Melanocyte of skin (primary cell): ENCODE results near the gene TLL2. TPM values are rescaled to one million over a fixed set of nuclear protein-coding genes. Genes with fewer than 3 reads are reported as not detected.

Source experiments
- total RNA-seq, 2 donors: library from RNA; depleted of rRNA; stranded (reverse); fragments of >200 nt; gene quantifications; 2 replicates each; pipeline ENCODE4 v1.2.3, GENCODE V29; 2012

The TLL2 gene
- total RNA-seq, result under 1 TPM; 0.33 to 0.34 TPM

DNA sequence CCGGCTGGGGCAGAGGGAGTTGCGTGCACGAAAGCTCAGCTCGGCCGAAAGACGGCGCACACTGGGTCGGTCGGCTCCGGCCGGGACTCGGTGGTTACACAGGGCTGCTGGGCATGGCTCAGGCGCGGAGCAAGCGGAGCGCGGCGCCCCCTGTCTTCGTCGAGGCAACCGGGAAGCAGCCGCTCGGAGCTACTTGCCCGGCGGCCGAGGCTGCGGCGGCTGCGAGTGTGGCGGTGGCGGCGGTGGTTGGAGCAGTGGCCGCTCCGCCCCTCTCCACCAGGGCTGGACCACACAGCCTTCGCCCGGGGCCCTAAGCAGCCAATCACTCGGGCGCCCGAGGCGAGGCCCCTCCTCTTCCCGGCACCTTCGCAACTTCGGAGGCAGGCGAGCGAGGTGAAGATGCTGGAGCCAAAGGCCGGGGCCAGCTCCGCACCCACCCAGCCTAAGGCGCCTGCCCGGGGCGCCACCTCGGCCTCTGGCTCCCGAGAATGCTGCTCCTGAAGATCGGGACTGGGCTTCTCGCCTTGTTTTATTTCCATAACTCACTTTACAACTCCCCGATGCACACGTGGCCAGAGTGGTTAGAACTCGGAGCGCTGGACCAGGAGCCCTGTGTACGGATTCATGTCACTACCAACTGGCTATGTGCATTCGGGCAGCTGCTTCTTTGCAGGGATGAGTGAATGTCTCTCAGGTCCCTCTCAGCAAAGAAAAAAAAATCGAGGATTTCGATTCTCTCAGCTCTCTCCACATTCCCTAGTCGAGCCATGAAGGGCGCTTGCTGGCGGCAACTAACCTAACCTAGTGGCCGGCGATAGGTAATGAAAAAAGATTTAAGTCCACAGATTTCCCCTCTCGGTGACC is at the start of gene TLL2:
TSS of gene TLL2 (minus strand) at position 229 of the 864 bp plus-strand sequence. CDS start 241 bp downstream, outside the sequence.

DNA sequence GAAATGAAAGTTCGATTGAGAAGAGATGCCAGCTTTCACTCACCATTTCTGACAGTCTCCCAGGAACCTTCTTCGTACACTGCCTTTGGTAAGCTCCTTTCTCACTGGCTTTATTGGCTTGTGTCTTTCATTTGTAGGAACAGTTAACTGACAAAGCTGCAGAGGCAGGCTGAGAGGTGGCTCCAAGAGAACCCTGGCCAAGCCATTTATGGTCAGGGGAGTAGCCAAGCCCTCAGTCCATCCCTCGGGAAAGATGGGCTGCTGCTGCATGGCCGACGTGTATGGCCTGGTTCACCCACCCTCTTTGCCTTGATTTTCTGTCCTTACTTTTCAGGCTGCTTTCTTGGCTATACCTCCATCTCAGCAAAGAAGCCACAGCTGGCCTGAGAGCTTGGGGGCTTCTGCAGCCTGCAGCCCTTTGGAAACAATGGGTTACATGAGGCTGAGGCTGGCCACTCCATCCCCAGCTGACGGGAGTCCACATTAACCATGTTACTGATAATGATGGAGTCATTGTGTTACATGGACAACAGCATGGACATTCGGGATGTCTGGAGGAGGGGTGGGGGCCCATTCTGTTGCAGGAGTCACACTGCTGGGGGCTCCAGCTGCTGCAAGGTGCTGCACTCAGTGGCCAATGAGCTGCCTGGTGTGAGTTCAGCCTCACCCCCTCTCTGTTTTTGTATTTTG is 154.7 kb downstream of the TLL2 start, which contains the start of gene OPALIN:
TSS of gene OPALIN (minus strand) at position 152 of the 690 bp plus-strand sequence. CDS start at position 46, 106 bp downstream.

Other genes with a start within 250 kb of the TLL2 start
- gene BLNK, start 242.4 kb downstream of the TLL2 start, total RNA-seq, result not detected
- gene DNTT, start 209.5 kb downstream of the TLL2 start, total RNA-seq, result not detected
- not detected for gene OPALIN, start 154.9 kb downstream of the TLL2 start, total RNA-seq
- 10 to 100 TPM; 52.7 to 78.9 TPM for gene TM9SF3, start 73.1 kb upstream of the TLL2 start, total RNA-seq
- gene PIK3AP1, start 206.6 kb upstream of the TLL2 start, total RNA-seq, result 1 to 10 TPM in 1 of 2 donors, under 1 TPM in 1; under 0.01 to 4.7 TPM